ENCODE results near the gene SNTB2. TPM values are rescaled to one million over a fixed set of nuclear protein-coding genes. Genes with fewer than 3 reads are reported as not detected.

The SNTB2 gene
- total and polyA plus RNA-seq, 2 of the 8 experiments (the other 6 are each of a cell fraction or from before 2014, with no cell fraction given), result 6.0 to 16.1 TPM

- no peak overlapping the region for H4K8ac ChIP-seq (ENCODE audit: extremely low read depth, insufficient read depth, low read length)
- no peak overlapping the region for H3K27ac ChIP-seq (ENCODE audit: low read depth, low read length)
- no peak overlapping the region for H2BK15ac ChIP-seq (ENCODE audit: low read length)
- H2BK5ac ChIP-seq (ENCODE audit: low read depth, low read length), result no peak overlapping the region
- H3K56ac ChIP-seq (replicated peaks; ENCODE audit: insufficient read length, low read depth, low read length), result no peak overlapping the region
- H2BK20ac ChIP-seq (ENCODE audit: low read length), result no peak overlapping the region
- H2BK12ac ChIP-seq (ENCODE audit: low read depth, low read length), result no peak overlapping the region
- peak overlapping the region; percentile 88 to 97; a peak in 2 of 4 replicates for H3K4me2 ChIP-seq (ENCODE audit: insufficient read depth in 1 of 2, low read depth in 2 of 2, low read length in 2 of 2)
- no peak overlapping the region; a peak in 2 of 7 replicates for H3K9ac ChIP-seq (replicated peaks in 1 of 4; ENCODE audit: extremely low read depth in 1 of 4, low read depth in 3 of 4, low read length in 3 of 4)
- H3K4ac ChIP-seq (replicated peaks; ENCODE audit: insufficient read length, low read depth, low read length), result no peak overlapping the region
- no peak overlapping the region for H4K5ac ChIP-seq (ENCODE audit: insufficient read length, low read depth, low read length)
- H3K79me1 ChIP-seq (ENCODE audit: low read depth, low read length), result peaks cover 21% of the 10 kb centered on the region
- no peak overlapping the region for H3K23ac ChIP-seq (ENCODE audit: insufficient read length)
- peaks cover 6 to 19% (median 12%) of the 10 kb centered on the region in 4 experiments for H3K4me1 ChIP-seq (replicated peaks in 1 of 4; ENCODE audit: control insufficient read depth in 3 of 4, insufficient read depth in 4 of 4, low read length in 3 of 4)
- H3K27me3 ChIP-seq (replicated peaks in 1 of 4; ENCODE audit: control insufficient read depth in 3 of 4, extremely low read depth in 1 of 4, insufficient read depth in 3 of 4, low read length in 3 of 4), result no peaks in the 10 kb centered on the region
- CTCF ChIA-PET (ENCODE audit: partially characterized antibody), result interaction anchor here (1.3 to 2.4 kb wide), 3 partner anchors 16 to 426 kb away, joined by 3 to 7 read pairs (median 4); partner anchors contain the start of gene VPS4A
- POLR2A ChIA-PET (ENCODE audit: partially characterized antibody), result interaction anchor here (0.6 to 29.8 kb wide), 7 partner anchors 7 to 505 kb away, joined by 3 to 497 read pairs (median 3); partner anchors contain the start of genes COG8, NIP7, PDF and TMED6
- H3K79me2 ChIP-seq (ENCODE audit: control insufficient read depth in 1 of 2, insufficient read depth in 2 of 2, low read length in 2 of 2), result peaks cover 9 to 62% of the 10 kb centered on the region in 2 experiments
- no peaks in the 10 kb centered on the region for H3K9me3 ChIP-seq (ENCODE audit: insufficient read depth in 2 of 2, low read depth in 1 of 2, low read length in 1 of 2)
- no peak overlapping the region for H2BK120ac ChIP-seq (replicated peaks; ENCODE audit: low read depth, low read length)
- no peak for FAIRE-seq
- DNase-seq (ENCODE audit: low read depth in 1 of 2, low spot score in 2 of 2), result no peak
- H3K18ac ChIP-seq (ENCODE audit: extremely low read depth, low read length), result no peak overlapping the region
- peaks cover 13 to 41% of the 10 kb centered on the region in 2 experiments for H4K20me1 ChIP-seq (replicated peaks in 1 of 2; ENCODE audit: control insufficient read depth in 1 of 2, insufficient read depth in 2 of 2, low read length in 2 of 2)
- H3K23me2 ChIP-seq (ENCODE audit: low read depth, low read length), result peaks cover 11% of the 10 kb centered on the region; the same call in 1 of the 2 replicates
- H3K14ac ChIP-seq (ENCODE audit: insufficient read length), result no peak overlapping the region
- no peak overlapping the region for H2AFZ ChIP-seq (ENCODE audit: low read length)
- H3K36me3 ChIP-seq (ENCODE audit: control insufficient read depth in 2 of 4, insufficient read depth in 4 of 4, low read length in 3 of 4), result peaks cover 7 to 72% (median 29%) of the 10 kb centered on the region in 4 experiments
- no peak overlapping the region for H2AK5ac ChIP-seq (ENCODE audit: low read depth, low read length)
- no peak overlapping the region for H4K91ac ChIP-seq (replicated peaks; ENCODE audit: insufficient read length, low read length)
- H3K4me3 ChIP-seq (ENCODE audit: extremely low read depth in 1 of 4, insufficient read depth in 2 of 4, low read depth in 3 of 4, low read length in 4 of 4), result peak overlapping the region in 1 of 4 experiments; percentile 93; a peak in 1 of 8 replicates
- 95% methylated on average over 10 of the region's 14 CpGs; no CpG with 5 or more reads in 1 of the 2 experiments for WGBS, 2 experiments (ENCODE audit: extremely low coverage in 1 of 2, insufficient coverage in 1 of 2, insufficient read length in 1 of 2, insufficient replicate concordance in 2 of 2, low coverage in 1 of 2, low lambda C conversion rate in 2 of 2, missing lambda C conversion rate in 1 of 2)
- no peak for TF ChIP-seq GABPA (IDR thresholded peaks at IDR 0.05; ENCODE audit: borderline replicate concordance, insufficient read depth, low read length)
- TF ChIP-seq YY1 (IDR thresholded peaks at IDR 0.05; ENCODE audit: low read depth, low read length), result no peak
- no peak for TF ChIP-seq POU5F1 (IDR thresholded peaks at IDR 0.05; ENCODE audit: low read depth, low read length)
- TF ChIP-seq TAF1 (IDR thresholded peaks at IDR 0.05; ENCODE audit: low read depth, low read length), result no peak
- TF ChIP-seq KDM1A (IDR thresholded peaks at IDR 0.05; ENCODE audit: borderline replicate concordance, low read length), result no peak
- no peak for TF ChIP-seq RXRA (IDR thresholded peaks at IDR 0.05; ENCODE audit: insufficient read depth, low read depth, low read length)
- no peak for TF ChIP-seq BCL11A (IDR thresholded peaks at IDR 0.05; ENCODE audit: low read depth in 2 of 2, low read length in 2 of 2)
- TF ChIP-seq SP1 (IDR thresholded peaks at IDR 0.05; ENCODE audit: low read depth, low read length), result no peak
- no peak for TF ChIP-seq HDAC6 (IDR thresholded peaks at IDR 0.05; ENCODE audit: low read depth, low read length)
- TF ChIP-seq KDM5A (IDR thresholded peaks at IDR 0.05; ENCODE audit: low read length), result no peak
- no peak for TF ChIP-seq ZNF274 (IDR thresholded peaks at IDR 0.05; ENCODE audit: borderline replicate concordance, extremely low read depth, low read length)
- TF ChIP-seq POLR2AphosphoS5 (IDR thresholded peaks at IDR 0.05; ENCODE audit: low read depth, low read length), result no peak
- TF ChIP-seq TAF7 (optimal IDR thresholded peaks at IDR 0.05; ENCODE audit: borderline replicate concordance, low read depth, low read length), result no peak
Observed at GRCh38 chr16:69327585-69328310, 140.8 kb downstream of the SNTB2 start.
